Thyroid gland (tissue), 4 donors: ENCODE results near the gene ECSCR.

Source experiments
- CTCF ChIP-seq, 6 experiments: fragments of 200-600 bp in 3 of 6; fragments of 450-650 bp in 3 of 6; sonication (generic) in 3 of 6; IDR thresholded peaks; one replicate each; pipeline ENCODE4 v1.5.1; 2016 to 2019; ENCODE audit warnings: antibody characterized with exemption in 6 of 6, mild to moderate bottlenecking in 2 of 6, inconsistent platforms in 1 of 6, moderate library complexity in 1 of 6
- POLR2A ChIP-seq, 2 donors: fragments of 450-650 bp; IDR thresholded peaks; one replicate each; pipeline ENCODE4 v1.6.1; 2017; ENCODE audit warnings: antibody characterized with exemption in 2 of 2, mild to moderate bottlenecking in 2 of 2, moderate library complexity in 1 of 2

- TF ChIP-seq POLR2A (IDR thresholded peaks at IDR 0.05): no peak
- no peak for TF ChIP-seq CTCF (IDR thresholded peaks at IDR 0.05)
These were observed 11.4 kb downstream of the ECSCR start for GRCh38 chr5:139451176-139451575.
